Neural cell (in vitro differentiated cells): ENCODE data around the gene SDK1. TPM values are rescaled to one million over a fixed set of nuclear protein-coding genes. Genes with fewer than 3 reads are reported as not detected.

Experiments
- H2AFZ ChIP-seq: fragments of 200-600, 300-800 bp; sonication (generic), shearing (Covaris generic); 2 replicates; pipeline ENCODE4 v1.6.0; 2014; ENCODE audit warnings: low read depth, mild to moderate bottlenecking, antibody characterized with exemption, low read length, moderate library complexity
- H3F3A ChIP-seq: fragments of 200-600 bp; shearing (Covaris generic); 2 replicates; pipeline ENCODE4 v1.6.1; 2016; ENCODE audit warnings: mild to moderate bottlenecking, moderate library complexity, mixed read lengths, antibody characterized with exemption, low read length; ENCODE audit not compliant: insufficient read depth, poor library complexity, severe bottlenecking
- H3K27ac ChIP-seq: fragments of 200-600, 300-800 bp; sonication (generic), shearing (Covaris generic); 2 replicates; pipeline ENCODE4 v1.5.1; 2014; ENCODE audit warnings: mild to moderate bottlenecking, low read length, moderate library complexity
- H3K27me3 ChIP-seq: fragments of 300-800, 200-600 bp; sonication (generic), shearing (Covaris generic); 2 replicates; pipeline ENCODE4 v1.6.0; 2014; ENCODE audit warnings: mild to moderate bottlenecking, low read depth, low read length, moderate library complexity; ENCODE audit not compliant: insufficient read depth
- H3K36me3 ChIP-seq: fragments of 300-800, 200-600 bp; sonication (generic), shearing (Covaris generic); 2 replicates; pipeline ENCODE4 v1.5.1; 2014; ENCODE audit warnings: mild to moderate bottlenecking, antibody characterized with exemption, low read length, moderate library complexity; ENCODE audit not compliant: insufficient read depth
- H3K4me2 ChIP-seq: fragments of 300-800, 200-600 bp; sonication (generic), shearing (Covaris generic); 2 replicates; pipeline ENCODE4 v1.6.0; 2014; ENCODE audit warnings: mild to moderate bottlenecking, low read length
- H3K4me3 ChIP-seq: fragments of 300-800, 200-600 bp; sonication (generic), shearing (Covaris generic); 2 replicates; pipeline ENCODE4 v1.5.1; 2014; ENCODE audit warnings: mild to moderate bottlenecking, low read length, moderate library complexity
- H3K79me2 ChIP-seq: fragments of 200-600 bp; shearing (Covaris generic); replicated peaks from 2 replicates; pipeline ENCODE4 v1.6.0; 2014; ENCODE audit warnings: mild to moderate bottlenecking, low read length, moderate library complexity; ENCODE audit not compliant: insufficient read depth
- H3K9ac ChIP-seq: fragments of 300-800, 200-600 bp; sonication (generic), shearing (Covaris generic); 2 replicates; pipeline ENCODE4 v1.6.1; 2016; ENCODE audit warnings: mild to moderate bottlenecking, low read length, mixed read lengths
- H3K9me2 ChIP-seq: fragments of 200-600 bp; shearing (Covaris generic); 2 replicates; pipeline ENCODE4 v1.6.1; 2016; ENCODE audit warnings: mild to moderate bottlenecking, low read length, mixed read lengths; ENCODE audit not compliant: insufficient read depth
- H3K9me3 ChIP-seq: fragments of 200-600, 300-800 bp; sonication (generic), shearing (Covaris generic); 2 replicates; pipeline ENCODE4 v1.6.1; 2016; ENCODE audit warnings: mild to moderate bottlenecking, mixed run types, low read length, moderate library complexity, mixed read lengths
- H4K20me1 ChIP-seq: fragments of 200-600 bp; shearing (Covaris generic); 2 replicates; pipeline ENCODE4 v1.6.1; 2016; ENCODE audit warnings: mild to moderate bottlenecking, mixed run types; ENCODE audit not compliant: insufficient read depth
- EP300 ChIP-seq: fragments of 450-650 bp; conservative IDR thresholded peaks from 2 replicates; pipeline ENCODE4 v1.6.1; 2014; ENCODE audit warnings: antibody characterized with exemption, mild to moderate bottlenecking, moderate library complexity; ENCODE audit not compliant: poor library complexity, severe bottlenecking
- EZH2 ChIP-seq: fragments of 200-600, 300-800 bp; shearing (Covaris generic), sonication (generic); IDR thresholded peaks from 2 replicates; pipeline ENCODE4 v1.6.1; 2014; ENCODE audit warnings: antibody characterized with exemption, low read length, borderline replicate concordance, mild to moderate bottlenecking; ENCODE audit not compliant: insufficient read depth, poor library complexity, severe bottlenecking
- MXI1 ChIP-seq: fragments of 450-650 bp; conservative IDR thresholded peaks from 2 replicates; pipeline ENCODE4 v1.6.1; 2014; ENCODE audit warnings: antibody characterized with exemption, mild to moderate bottlenecking; ENCODE audit not compliant: poor library complexity, severe bottlenecking
- POLR2AphosphoS5 ChIP-seq: IDR thresholded peaks from 2 replicates; pipeline ENCODE4 v1.6.1; 2012
- RAD21 ChIP-seq: fragments of 450-650 bp; conservative IDR thresholded peaks from 2 replicates; pipeline ENCODE4 v1.6.1; 2014; ENCODE audit warnings: antibody characterized with exemption, mild to moderate bottlenecking, moderate library complexity
- SMC3 ChIP-seq: fragments of 450-650 bp; conservative IDR thresholded peaks from 2 replicates; pipeline ENCODE4 v1.6.1; 2014; ENCODE audit warnings: antibody characterized with exemption, mild to moderate bottlenecking, moderate library complexity; ENCODE audit not compliant: poor library complexity
- TAF1 ChIP-seq: IDR thresholded peaks from 2 replicates; pipeline ENCODE4 v1.6.1; 2012; ENCODE audit warnings: low read depth
- polyA plus RNA-seq: library from polyadenylated mRNA; depleted of rRNA; stranded (reverse); fragments of >200 nt; gene quantifications from 2 replicates; pipeline ENCODE4 v1.2.3, GENCODE V29; 2014
- TF ChIP-seq, protein P1 (sequence below): fragments of 450-650 bp; IDR thresholded peaks from 2 replicates; pipeline ENCODE4 v1.5.1; 2014; ENCODE audit warnings: antibody characterized with exemption, mild to moderate bottlenecking, moderate library complexity; ENCODE audit not compliant: poor library complexity, severe bottlenecking
- TF ChIP-seq, protein P2 (sequence below): IDR thresholded peaks from 2 replicates; pipeline ENCODE4 v1.6.1; 2012; ENCODE audit warnings: borderline replicate concordance

The SDK1 gene
- polyA plus RNA-seq, 1 donor from 2014 or later: 2.7 TPM

DNA sequence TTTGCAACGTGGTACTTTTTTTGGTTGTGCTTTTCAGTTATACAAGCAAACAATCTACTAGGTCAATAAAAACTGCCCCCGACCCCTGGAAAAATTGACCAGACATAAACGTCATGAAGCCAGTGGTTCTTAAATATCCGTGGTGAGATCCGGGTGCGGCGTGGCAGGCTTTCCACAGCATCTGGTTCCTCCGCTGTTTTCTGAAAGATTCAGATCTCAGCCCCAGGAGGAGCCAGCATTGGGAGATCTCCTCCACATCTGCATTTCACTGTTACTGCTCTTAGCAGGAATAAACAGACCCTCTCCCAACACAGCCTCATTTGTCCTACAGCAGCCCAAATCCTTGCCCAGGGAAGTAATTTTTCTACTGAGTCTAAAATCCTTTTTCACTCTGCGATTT lies 716.7 kb downstream of the SDK1 start:
- Histone ChIP-seq H3K4me3 (no peak overlapping the region), H3K27me3 (no peaks in the 10 kb centered on the region), H3K79me2 (no peaks in the 10 kb centered on the region), H4K20me1 (no peaks in the 10 kb centered on the region), H3K36me3 (no peaks in the 10 kb centered on the region), H3K9ac (no peak overlapping the region), H3K4me2 (no peak overlapping the region), H3K9me2 (no peaks in the 10 kb centered on the region), H3F3A (no peaks in the 10 kb centered on the region), H3K27ac (no peak overlapping the region), H3K9me3 (peaks cover 6% of the 10 kb centered on the region), H2AFZ (no peak overlapping the region)
- TF ChIP-seq POLR2AphosphoS5 (no peak), RAD21 (no peak), EZH2 (no peak), SMC3 (no peak), TAF1 (no peak), MXI1 (no peak), EP300 (no peak)
- TF ChIP-seq, protein P1, sequence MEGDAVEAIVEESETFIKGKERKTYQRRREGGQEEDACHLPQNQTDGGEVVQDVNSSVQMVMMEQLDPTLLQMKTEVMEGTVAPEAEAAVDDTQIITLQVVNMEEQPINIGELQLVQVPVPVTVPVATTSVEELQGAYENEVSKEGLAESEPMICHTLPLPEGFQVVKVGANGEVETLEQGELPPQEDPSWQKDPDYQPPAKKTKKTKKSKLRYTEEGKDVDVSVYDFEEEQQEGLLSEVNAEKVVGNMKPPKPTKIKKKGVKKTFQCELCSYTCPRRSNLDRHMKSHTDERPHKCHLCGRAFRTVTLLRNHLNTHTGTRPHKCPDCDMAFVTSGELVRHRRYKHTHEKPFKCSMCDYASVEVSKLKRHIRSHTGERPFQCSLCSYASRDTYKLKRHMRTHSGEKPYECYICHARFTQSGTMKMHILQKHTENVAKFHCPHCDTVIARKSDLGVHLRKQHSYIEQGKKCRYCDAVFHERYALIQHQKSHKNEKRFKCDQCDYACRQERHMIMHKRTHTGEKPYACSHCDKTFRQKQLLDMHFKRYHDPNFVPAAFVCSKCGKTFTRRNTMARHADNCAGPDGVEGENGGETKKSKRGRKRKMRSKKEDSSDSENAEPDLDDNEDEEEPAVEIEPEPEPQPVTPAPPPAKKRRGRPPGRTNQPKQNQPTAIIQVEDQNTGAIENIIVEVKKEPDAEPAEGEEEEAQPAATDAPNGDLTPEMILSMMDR: no peak
- TF ChIP-seq, protein P2, sequence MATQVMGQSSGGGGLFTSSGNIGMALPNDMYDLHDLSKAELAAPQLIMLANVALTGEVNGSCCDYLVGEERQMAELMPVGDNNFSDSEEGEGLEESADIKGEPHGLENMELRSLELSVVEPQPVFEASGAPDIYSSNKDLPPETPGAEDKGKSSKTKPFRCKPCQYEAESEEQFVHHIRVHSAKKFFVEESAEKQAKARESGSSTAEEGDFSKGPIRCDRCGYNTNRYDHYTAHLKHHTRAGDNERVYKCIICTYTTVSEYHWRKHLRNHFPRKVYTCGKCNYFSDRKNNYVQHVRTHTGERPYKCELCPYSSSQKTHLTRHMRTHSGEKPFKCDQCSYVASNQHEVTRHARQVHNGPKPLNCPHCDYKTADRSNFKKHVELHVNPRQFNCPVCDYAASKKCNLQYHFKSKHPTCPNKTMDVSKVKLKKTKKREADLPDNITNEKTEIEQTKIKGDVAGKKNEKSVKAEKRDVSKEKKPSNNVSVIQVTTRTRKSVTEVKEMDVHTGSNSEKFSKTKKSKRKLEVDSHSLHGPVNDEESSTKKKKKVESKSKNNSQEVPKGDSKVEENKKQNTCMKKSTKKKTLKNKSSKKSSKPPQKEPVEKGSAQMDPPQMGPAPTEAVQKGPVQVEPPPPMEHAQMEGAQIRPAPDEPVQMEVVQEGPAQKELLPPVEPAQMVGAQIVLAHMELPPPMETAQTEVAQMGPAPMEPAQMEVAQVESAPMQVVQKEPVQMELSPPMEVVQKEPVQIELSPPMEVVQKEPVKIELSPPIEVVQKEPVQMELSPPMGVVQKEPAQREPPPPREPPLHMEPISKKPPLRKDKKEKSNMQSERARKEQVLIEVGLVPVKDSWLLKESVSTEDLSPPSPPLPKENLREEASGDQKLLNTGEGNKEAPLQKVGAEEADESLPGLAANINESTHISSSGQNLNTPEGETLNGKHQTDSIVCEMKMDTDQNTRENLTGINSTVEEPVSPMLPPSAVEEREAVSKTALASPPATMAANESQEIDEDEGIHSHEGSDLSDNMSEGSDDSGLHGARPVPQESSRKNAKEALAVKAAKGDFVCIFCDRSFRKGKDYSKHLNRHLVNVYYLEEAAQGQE: no peak

DNA sequence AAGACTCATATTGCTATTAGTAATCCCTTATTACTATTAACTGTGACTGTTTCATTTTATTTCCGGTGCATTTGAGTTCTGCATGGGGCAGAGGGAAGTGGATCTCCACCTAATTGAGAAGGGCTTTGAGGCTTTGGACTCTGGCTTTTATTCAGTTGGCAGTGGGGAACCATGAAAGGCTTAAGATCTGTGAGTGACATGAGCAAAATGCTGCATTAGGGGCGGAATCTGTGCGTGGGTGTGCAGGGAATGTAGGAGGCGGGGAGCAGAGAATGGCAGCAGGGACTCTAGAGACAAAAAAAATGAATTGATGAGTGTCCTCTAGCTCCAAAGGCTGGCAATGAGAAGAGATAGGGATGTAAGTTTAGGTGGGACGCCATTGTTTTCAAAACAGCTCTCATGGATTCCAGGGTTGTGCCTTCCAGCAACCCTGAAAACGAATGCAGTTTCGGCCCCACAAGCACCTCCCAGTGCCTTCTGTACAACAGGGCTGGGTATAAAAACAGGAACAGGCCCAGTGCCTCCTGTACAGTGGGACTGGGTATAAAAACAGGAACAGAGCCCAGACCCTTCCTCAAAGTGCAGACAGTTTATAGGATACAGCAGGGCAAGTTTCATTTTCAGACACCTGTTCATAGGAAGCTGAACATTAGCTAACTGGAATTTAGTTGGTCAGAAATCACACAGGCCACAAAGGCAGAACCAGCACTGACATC lies 717.7 kb downstream of the SDK1 start:
- TF ChIP-seq EZH2 (no peak), SMC3 (no peak), TAF1 (no peak), POLR2AphosphoS5 (no peak), RAD21 (no peak), MXI1 (no peak), EP300 (no peak)
- TF ChIP-seq, protein P1: no peak
- TF ChIP-seq, protein P2: no peak
- peaks cover 6% of the 10 kb centered on the region for H3K9me3 ChIP-seq
- no peak overlapping the region for H3K4me3 ChIP-seq
- no peaks in the 10 kb centered on the region for H3F3A ChIP-seq
- no peaks in the 10 kb centered on the region for H3K9me2 ChIP-seq
- H3K27ac ChIP-seq: no peak overlapping the region
- H3K4me2 ChIP-seq: no peak overlapping the region
- H3K36me3 ChIP-seq: no peaks in the 10 kb centered on the region
- no peaks in the 10 kb centered on the region for H4K20me1 ChIP-seq
- no peak overlapping the region for H3K9ac ChIP-seq
- no peaks in the 10 kb centered on the region for H3K79me2 ChIP-seq
- H2AFZ ChIP-seq: no peak overlapping the region
- no peaks in the 10 kb centered on the region for H3K27me3 ChIP-seq
